Cerebellar cortex (tissue), 1 donor: ENCODE measurements around the gene PRSS38.

Source experiments
- DNase-seq: peaks from one replicate; pipeline ENCODE4 v3.0.0-alpha.2; 2015; ENCODE audit warnings: low spot score

Gene PRSS38

GRCh38 chr1:227885135-227885647, 69.7 kb downstream of the PRSS38 start:
- no peak for DNase-seq

GRCh38 chr1:227885648-227886502, 70.4 kb downstream of the PRSS38 start:
- DNase-seq, result no peak

GRCh38 chr1:227886503-227886961, 71.1 kb downstream of the PRSS38 start:
- no peak for DNase-seq

GRCh38 chr1:227886993-227887696, 71.7 kb downstream of the PRSS38 start:
- no peak for DNase-seq

GRCh38 chr1:227887697-227888403, 72.4 kb downstream of the PRSS38 start:
- no peak for DNase-seq

- DNase-seq, result no peak
Measured at GRCh38 chr1:227888404-227889046, 73.0 kb downstream of the PRSS38 start.

GRCh38 chr1:227889047-227889862, 73.8 kb downstream of the PRSS38 start:
- no peak for DNase-seq

GRCh38 chr1:227889863-227890405, 74.5 kb downstream of the PRSS38 start:
- DNase-seq, result no peak

- DNase-seq, result no peak
Measured at GRCh38 chr1:227890451-227891222, 75.2 kb downstream of the PRSS38 start.

- no peak for DNase-seq
Measured at GRCh38 chr1:227891223-227891954, 75.9 kb downstream of the PRSS38 start.

GRCh38 chr1:227891955-227892488, 76.5 kb downstream of the PRSS38 start:
- DNase-seq, result no peak

- no peak for DNase-seq
Measured at GRCh38 chr1:227892489-227893299, 77.2 kb downstream of the PRSS38 start.

- DNase-seq, result no peak
Measured at GRCh38 chr1:227893300-227893948, 77.9 kb downstream of the PRSS38 start.

GRCh38 chr1:227893949-227894721, 78.7 kb downstream of the PRSS38 start:
- DNase-seq, result no peak

GRCh38 chr1:227894831-227895451, 79.5 kb downstream of the PRSS38 start:
- DNase-seq, result no peak
